HG03196 (cell line): ENCODE measurements around the gene LDB3.

Experiments
- ATAC-seq: cut with Tn5 transposase; IDR thresholded peaks from one replicate; pipeline ENCODE4 v1.9.1; 2021; ENCODE audit not compliant: unreplicated experiment

Gene LDB3

GRCh38 chr10:86757113-86757972 is 89.0 kb downstream of the LDB3 start:
- peak; percentile 18 for ATAC-seq

GRCh38 chr10:86758189-86759072 is 90.1 kb downstream of the LDB3 start:
- no peak for ATAC-seq

GRCh38 chr10:86759073-86759672 is 90.9 kb downstream of the LDB3 start:
- ATAC-seq, result no peak

GRCh38 chr10:86763404-86763803 is 95.1 kb downstream of the LDB3 start:
- no peak for ATAC-seq

GRCh38 chr10:86765548-86765947 is 97.2 kb downstream of the LDB3 start:
- ATAC-seq, result no peak

- no peak for ATAC-seq
Measured at GRCh38 chr10:86768412-86769062, 100.2 kb downstream of the LDB3 start.

- no peak for ATAC-seq
Measured at GRCh38 chr10:86769991-86770390, 101.7 kb downstream of the LDB3 start.

GRCh38 chr10:86770412-86770960 is 102.2 kb downstream of the LDB3 start:
- no peak for ATAC-seq

- no peak for ATAC-seq
Measured at GRCh38 chr10:86773498-86773897, 105.2 kb downstream of the LDB3 start.

- peak; percentile 75 for ATAC-seq
Measured at GRCh38 chr10:86775056-86775869, 107.0 kb downstream of the LDB3 start.

GRCh38 chr10:86775870-86776180 is 107.5 kb downstream of the LDB3 start:
- ATAC-seq, result no peak

GRCh38 chr10:86779220-86780017 is 111.1 kb downstream of the LDB3 start:
- no peak for ATAC-seq

GRCh38 chr10:86782701-86783418 is 114.5 kb downstream of the LDB3 start:
- peak; percentile 61 for ATAC-seq

GRCh38 chr10:86785037-86785436 is 116.7 kb downstream of the LDB3 start:
- no peak for ATAC-seq
